Hepatocyte (in vitro differentiated cells): ENCODE data around the gene PPP4R1. TPM values are rescaled to one million over a fixed set of nuclear protein-coding genes. Genes with fewer than 3 reads are reported as not detected.

Source experiments
- DNase-seq: peaks from one replicate; pipeline ENCODE4 v3.0.0-alpha.2; 2016; ENCODE audit warnings: low spot score
- H2AFZ ChIP-seq: fragments of 200-600 bp; sonication (generic); 2 replicates; pipeline ENCODE4 v1.6.0; 2016; ENCODE audit warnings: antibody characterized with exemption, mild to moderate bottlenecking
- H3K27ac ChIP-seq: fragments of 200-600 bp; sonication (generic); 2 replicates; pipeline ENCODE4 v1.5.1; 2016; ENCODE audit warnings: mild to moderate bottlenecking
- H3K27me3 ChIP-seq: fragments of 200-600 bp; sonication (generic); 2 replicates; pipeline ENCODE4 v1.6.1; 2016
- H3K36me3 ChIP-seq: fragments of 200-600 bp; sonication (generic); replicated peaks from 2 replicates; pipeline ENCODE4 v1.5.1; 2016; ENCODE audit warnings: low read depth; ENCODE audit not compliant: insufficient read depth
- H3K4me1 ChIP-seq: fragments of 200-600 bp; sonication (generic); 2 replicates; pipeline ENCODE4 v1.5.1; 2016; ENCODE audit warnings: mild to moderate bottlenecking, moderate library complexity; ENCODE audit not compliant: insufficient read depth
- H3K4me2 ChIP-seq: fragments of 200-600 bp; sonication (generic); 2 replicates; pipeline ENCODE4 v1.6.0; 2016
- H3K4me3 ChIP-seq: fragments of 200-600 bp; sonication (generic); 2 replicates; pipeline ENCODE4 v1.5.1; 2016; ENCODE audit warnings: mild to moderate bottlenecking
- H3K79me2 ChIP-seq: fragments of 200-600 bp; sonication (generic); 2 replicates; pipeline ENCODE4 v1.6.0; 2017; ENCODE audit warnings: mild to moderate bottlenecking
- H3K9me2 ChIP-seq: fragments of 200-600 bp; sonication (generic); replicated peaks from 2 replicates; pipeline ENCODE4 v1.6.0; 2017; ENCODE audit warnings: mild to moderate bottlenecking; ENCODE audit not compliant: insufficient read depth
- H3K9me3 ChIP-seq: fragments of 200-600 bp; sonication (generic); 2 replicates; pipeline ENCODE4 v1.5.1; 2016; ENCODE audit warnings: low read depth, mild to moderate bottlenecking
- H4K20me1 ChIP-seq: fragments of 200-600 bp; sonication (generic); 2 replicates; pipeline ENCODE4 v1.6.0; 2016; ENCODE audit warnings: mild to moderate bottlenecking; ENCODE audit not compliant: insufficient read depth, poor library complexity, severe bottlenecking
- EZH2 ChIP-seq: fragments of 200-600 bp; sonication (generic); IDR thresholded peaks from 2 replicates; pipeline ENCODE4 v1.6.1; 2016; ENCODE audit warnings: antibody characterized with exemption, mild to moderate bottlenecking, borderline replicate concordance
- EZH2phosphoT487 ChIP-seq: fragments of 200-600 bp; sonication (generic); IDR thresholded peaks from one replicate; pipeline ENCODE4 v1.6.1; 2018; ENCODE audit warnings: antibody characterized with exemption, mild to moderate bottlenecking, low read depth, moderate library complexity; ENCODE audit not compliant: unreplicated experiment, severe bottlenecking
- WGBS: methylation state at CpG from one replicate; pipeline ENCODE4 v1.1.6; 2016; ENCODE audit warnings: low lambda C conversion rate; ENCODE audit errors: missing lambda C conversion rate; 5-methylcytosine and 5-hydroxymethylcytosine counted together
- polyA plus RNA-seq: library from polyadenylated mRNA; unstranded; fragments of >200 nt; fragmentation: Nextera tagmentation; extraction: Ambion mirVana; gene quantifications from 2 replicates; pipeline ENCODE4 v1.2.1, GENCODE V29; 2016
- total RNA-seq: library from RNA; depleted of rRNA; stranded (reverse); fragments of >200 nt; gene quantifications from 2 replicates; pipeline ENCODE4 v1.2.3, GENCODE V29; 2014
- TF ChIP-seq, protein P1 (sequence below): fragments of 200-600 bp; sonication (generic); IDR thresholded peaks from 2 replicates; pipeline ENCODE4 v1.5.1; 2016; ENCODE audit warnings: antibody characterized with exemption, mild to moderate bottlenecking; ENCODE audit not compliant: poor library complexity

Gene PPP4R1
- total and polyA plus RNA-seq, 2 experiments from 2014 or later = 34.5 to 93.6 TPM

DNA sequence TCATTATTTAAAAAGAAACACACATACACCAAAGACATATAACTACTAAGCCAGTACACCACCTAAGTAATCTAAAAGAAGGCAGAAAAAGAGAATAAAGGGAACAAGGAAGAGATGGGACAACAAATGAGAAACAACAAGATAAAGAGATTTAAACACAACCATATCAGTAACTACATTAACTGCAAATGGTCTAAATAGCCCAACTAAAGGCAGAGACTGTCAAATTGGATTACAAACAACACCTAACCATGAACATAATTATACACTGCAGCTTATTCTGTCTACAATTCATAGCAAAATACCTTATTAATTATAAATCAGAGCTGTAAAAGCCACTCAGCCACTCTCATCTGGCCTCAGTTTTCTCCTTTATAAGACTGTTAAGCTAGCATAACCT is 15.0 kb downstream of the PPP4R1 start:
- Histone ChIP-seq H3K27ac (no peak overlapping the region), H3K4me3 (no peak overlapping the region), H3K4me2 (no peak overlapping the region), H3K79me2 (peaks cover 97% of the 10 kb centered on the region), H3K36me3 (no peaks in the 10 kb centered on the region), H2AFZ (no peak overlapping the region), H3K9me2 (no peaks in the 10 kb centered on the region), H4K20me1 (peaks cover 21% of the 10 kb centered on the region), H3K4me1 (peaks cover 15% of the 10 kb centered on the region), H3K27me3 (no peaks in the 10 kb centered on the region), H3K9me3 (peaks cover 6% of the 10 kb centered on the region)
- TF ChIP-seq, protein P1, sequence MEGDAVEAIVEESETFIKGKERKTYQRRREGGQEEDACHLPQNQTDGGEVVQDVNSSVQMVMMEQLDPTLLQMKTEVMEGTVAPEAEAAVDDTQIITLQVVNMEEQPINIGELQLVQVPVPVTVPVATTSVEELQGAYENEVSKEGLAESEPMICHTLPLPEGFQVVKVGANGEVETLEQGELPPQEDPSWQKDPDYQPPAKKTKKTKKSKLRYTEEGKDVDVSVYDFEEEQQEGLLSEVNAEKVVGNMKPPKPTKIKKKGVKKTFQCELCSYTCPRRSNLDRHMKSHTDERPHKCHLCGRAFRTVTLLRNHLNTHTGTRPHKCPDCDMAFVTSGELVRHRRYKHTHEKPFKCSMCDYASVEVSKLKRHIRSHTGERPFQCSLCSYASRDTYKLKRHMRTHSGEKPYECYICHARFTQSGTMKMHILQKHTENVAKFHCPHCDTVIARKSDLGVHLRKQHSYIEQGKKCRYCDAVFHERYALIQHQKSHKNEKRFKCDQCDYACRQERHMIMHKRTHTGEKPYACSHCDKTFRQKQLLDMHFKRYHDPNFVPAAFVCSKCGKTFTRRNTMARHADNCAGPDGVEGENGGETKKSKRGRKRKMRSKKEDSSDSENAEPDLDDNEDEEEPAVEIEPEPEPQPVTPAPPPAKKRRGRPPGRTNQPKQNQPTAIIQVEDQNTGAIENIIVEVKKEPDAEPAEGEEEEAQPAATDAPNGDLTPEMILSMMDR = no peak
- no peak for TF ChIP-seq EZH2phosphoT487
- DNase-seq = no peak

DNA sequence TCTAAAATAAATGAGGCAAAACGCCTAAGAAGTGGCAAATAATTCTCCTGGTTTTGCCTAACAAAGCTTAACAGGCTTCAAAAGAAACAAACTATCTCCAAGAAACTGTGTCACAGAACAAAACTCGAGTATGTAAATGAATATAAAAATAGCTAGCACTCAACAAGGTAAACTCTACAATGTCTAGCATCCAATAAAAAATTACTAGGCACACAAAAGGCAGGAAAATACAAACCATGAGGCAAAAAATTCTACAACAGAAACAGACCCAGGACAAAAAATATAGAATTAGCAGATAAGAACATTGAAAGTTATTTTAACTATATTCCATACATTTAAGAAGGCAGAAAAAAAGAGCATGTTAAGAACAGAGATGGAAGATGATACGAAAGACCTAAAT is 16.8 kb downstream of the PPP4R1 start:
- H3K27me3 ChIP-seq = no peaks in the 10 kb centered on the region
- no peaks in the 10 kb centered on the region for H3K9me2 ChIP-seq
- peaks cover 6% of the 10 kb centered on the region for H3K9me3 ChIP-seq
- peaks cover 25% of the 10 kb centered on the region for H3K4me1 ChIP-seq
- H3K79me2 ChIP-seq = peaks cover 97% of the 10 kb centered on the region
- WGBS = 93% methylated on average over 3 of the region's 3 CpGs
- DNase-seq = no peak
- H3K27ac ChIP-seq = no peak overlapping the region
- TF ChIP-seq, protein P1 = no peak
- TF ChIP-seq EZH2phosphoT487 (no peak), EZH2 (no peak)
- H4K20me1 ChIP-seq = peaks cover 22% of the 10 kb centered on the region
- no peaks in the 10 kb centered on the region for H3K36me3 ChIP-seq
- no peak overlapping the region for H2AFZ ChIP-seq
- no peak overlapping the region for H3K4me2 ChIP-seq
- no peak overlapping the region for H3K4me3 ChIP-seq

DNA sequence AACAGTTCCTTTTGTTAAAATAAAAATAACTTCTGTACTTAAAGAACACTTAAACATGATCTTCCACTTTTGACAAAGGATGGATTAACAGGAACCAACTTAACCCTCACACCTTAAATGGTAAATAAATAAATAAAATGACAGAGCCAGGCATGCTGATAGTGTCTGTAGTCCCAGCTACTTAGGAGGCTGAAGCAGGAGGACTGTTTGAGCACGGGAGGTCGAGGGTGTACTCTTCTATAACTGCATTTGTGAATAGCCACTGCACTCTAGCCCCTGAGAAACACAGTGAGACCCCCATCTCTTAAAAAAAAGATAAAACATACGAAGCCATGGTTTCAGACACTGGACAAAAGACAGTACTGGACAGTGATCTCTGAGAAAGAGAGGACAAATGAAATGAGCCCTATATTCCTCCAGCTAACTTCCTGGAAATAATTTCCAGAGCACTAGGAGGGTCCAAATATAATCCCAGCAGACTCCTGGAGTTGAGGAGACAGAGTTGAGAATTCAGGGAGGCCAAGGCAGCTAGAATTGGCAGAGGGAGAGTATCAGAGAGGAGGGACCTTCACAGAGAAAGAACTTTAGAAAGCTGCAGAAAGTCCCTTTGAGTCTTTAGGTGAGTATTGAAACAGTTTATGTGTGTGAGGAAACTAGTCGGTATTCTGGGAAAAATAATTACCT is 17.4 kb downstream of the PPP4R1 start:
- Histone ChIP-seq H3K4me2 (no peak overlapping the region), H3K4me3 (no peak overlapping the region), H3K4me1 (peaks cover 25% of the 10 kb centered on the region), H3K79me2 (peaks cover 100% of the 10 kb centered on the region), H3K9me3 (peaks cover 6% of the 10 kb centered on the region), H3K9me2 (no peaks in the 10 kb centered on the region), H3K36me3 (no peaks in the 10 kb centered on the region), H3K27me3 (no peaks in the 10 kb centered on the region), H2AFZ (no peak overlapping the region), H4K20me1 (peaks cover 22% of the 10 kb centered on the region), H3K27ac (peak overlapping the region; percentile 13)
- DNase-seq = no peak
- no peak for TF ChIP-seq EZH2phosphoT487
- TF ChIP-seq, protein P1 = no peak
- TF ChIP-seq EZH2 = no peak
- 92% methylated on average over 4 of the region's 4 CpGs for WGBS
